ENCODE results near the gene ROBO4.

GRCh38 chr11:124938970-124939369, 41.3 kb upstream of the ROBO4 start:
- TF ChIP-seq YY1 (IDR thresholded peaks at IDR 0.05; ENCODE audit: insufficient read depth, insufficient read length) (no peak), ZNF274 (IDR thresholded peaks at IDR 0.05; ENCODE audit: low read depth, low read length) (no peak), SUZ12 (IDR thresholded peaks at IDR 0.05; ENCODE audit: extremely low read depth, insufficient read depth, insufficient read length) (no peak)
